Measurements from ENCODE around the gene SURF6. TPM values are rescaled to one million over a fixed set of nuclear protein-coding genes. Genes with fewer than 3 reads are reported as not detected.
A peak's percentile ranks its signal among the peaks of the same experiment; 100 is the strongest.

SURF6 gene
- total RNA-seq, 1 donor from 2014 or later, result 21.7 TPM

GRCh38 chr9:133372144-133372543 lies 36.2 kb upstream of the SURF6 start:
- peaks cover 14% of the 10 kb centered on the region for H3K27me3 Mint-ChIP-seq (ENCODE audit: unreplicated experiment)
- H3K4me1 Mint-ChIP-seq (ENCODE audit: unreplicated experiment), result peaks cover 8% of the 10 kb centered on the region
- peaks cover 19% of the 10 kb centered on the region for H3K36me3 Mint-ChIP-seq (ENCODE audit: low read depth, unreplicated experiment)
- no peak for DNase-seq (ENCODE audit: low spot score)
- H3K9me3 Mint-ChIP-seq (ENCODE audit: unreplicated experiment), result no peaks in the 10 kb centered on the region
- H3K4me3 Mint-ChIP-seq (ENCODE audit: unreplicated experiment), result peak overlapping the region; percentile 23
- no peak for TF ChIP-seq CTCF (IDR thresholded peaks at IDR 0.05; ENCODE audit: unreplicated experiment)
- no peak overlapping the region for H3K27ac Mint-ChIP-seq (ENCODE audit: unreplicated experiment)

GRCh38 chr9:133371261-133371711 lies 35.3 kb upstream of the SURF6 start:
- peaks cover 8% of the 10 kb centered on the region for H3K4me1 Mint-ChIP-seq (ENCODE audit: unreplicated experiment)
- no peak for TF ChIP-seq CTCF (IDR thresholded peaks at IDR 0.05; ENCODE audit: unreplicated experiment)
- DNase-seq (ENCODE audit: low spot score), result no peak
- H3K36me3 Mint-ChIP-seq (ENCODE audit: low read depth, unreplicated experiment), result peaks cover 19% of the 10 kb centered on the region
- H3K27me3 Mint-ChIP-seq (ENCODE audit: unreplicated experiment), result peaks cover 14% of the 10 kb centered on the region
- peak overlapping the region; percentile 58 for H3K27ac Mint-ChIP-seq (ENCODE audit: unreplicated experiment)
- no peaks in the 10 kb centered on the region for H3K9me3 Mint-ChIP-seq (ENCODE audit: unreplicated experiment)
- H3K4me3 Mint-ChIP-seq (ENCODE audit: unreplicated experiment), result no peak overlapping the region

GRCh38 chr9:133370685-133371084 lies 34.7 kb upstream of the SURF6 start:
- TF ChIP-seq CTCF (IDR thresholded peaks at IDR 0.05; ENCODE audit: unreplicated experiment), result no peak
- DNase-seq (ENCODE audit: low spot score), result no peak
- H3K4me3 Mint-ChIP-seq (ENCODE audit: unreplicated experiment), result no peak overlapping the region
- H3K27me3 Mint-ChIP-seq (ENCODE audit: unreplicated experiment), result peaks cover 14% of the 10 kb centered on the region
- no peaks in the 10 kb centered on the region for H3K9me3 Mint-ChIP-seq (ENCODE audit: unreplicated experiment)
- peaks cover 23% of the 10 kb centered on the region for H3K36me3 Mint-ChIP-seq (ENCODE audit: low read depth, unreplicated experiment)
- H3K27ac Mint-ChIP-seq (ENCODE audit: unreplicated experiment), result peak overlapping the region; percentile 58
- peaks cover 8% of the 10 kb centered on the region for H3K4me1 Mint-ChIP-seq (ENCODE audit: unreplicated experiment)

- Mint-ChIP-seq H3K4me3 (ENCODE audit: unreplicated experiment) (no peak overlapping the region), H3K27ac (ENCODE audit: unreplicated experiment) (no peak overlapping the region), H3K27me3 (ENCODE audit: unreplicated experiment) (peaks cover 11% of the 10 kb centered on the region), H3K36me3 (ENCODE audit: low read depth, unreplicated experiment) (peaks cover 25% of the 10 kb centered on the region), H3K9me3 (ENCODE audit: unreplicated experiment) (no peaks in the 10 kb centered on the region), H3K4me1 (ENCODE audit: unreplicated experiment) (peaks cover 5% of the 10 kb centered on the region)
- no peak for TF ChIP-seq CTCF (IDR thresholded peaks at IDR 0.05; ENCODE audit: unreplicated experiment)
- no peak for DNase-seq (ENCODE audit: low spot score)
Observed at GRCh38 chr9:133369933-133370332, 33.9 kb upstream of the SURF6 start.

GRCh38 chr9:133369422-133369821 lies 33.4 kb upstream of the SURF6 start:
- peaks cover under 1% of the 10 kb centered on the region for H3K4me1 Mint-ChIP-seq (ENCODE audit: unreplicated experiment)
- peaks cover 25% of the 10 kb centered on the region for H3K36me3 Mint-ChIP-seq (ENCODE audit: low read depth, unreplicated experiment)
- H3K27me3 Mint-ChIP-seq (ENCODE audit: unreplicated experiment), result peaks cover 6% of the 10 kb centered on the region
- no peak overlapping the region for H3K27ac Mint-ChIP-seq (ENCODE audit: unreplicated experiment)
- no peaks in the 10 kb centered on the region for H3K9me3 Mint-ChIP-seq (ENCODE audit: unreplicated experiment)
- DNase-seq (ENCODE audit: low spot score), result no peak
- H3K4me3 Mint-ChIP-seq (ENCODE audit: unreplicated experiment), result no peak overlapping the region
- TF ChIP-seq CTCF (IDR thresholded peaks at IDR 0.05; ENCODE audit: unreplicated experiment), result no peak

All from endothelial cell (in vitro differentiated cells).